Measurements from ENCODE around the gene ERCC5.

The ERCC5 gene

DNA sequence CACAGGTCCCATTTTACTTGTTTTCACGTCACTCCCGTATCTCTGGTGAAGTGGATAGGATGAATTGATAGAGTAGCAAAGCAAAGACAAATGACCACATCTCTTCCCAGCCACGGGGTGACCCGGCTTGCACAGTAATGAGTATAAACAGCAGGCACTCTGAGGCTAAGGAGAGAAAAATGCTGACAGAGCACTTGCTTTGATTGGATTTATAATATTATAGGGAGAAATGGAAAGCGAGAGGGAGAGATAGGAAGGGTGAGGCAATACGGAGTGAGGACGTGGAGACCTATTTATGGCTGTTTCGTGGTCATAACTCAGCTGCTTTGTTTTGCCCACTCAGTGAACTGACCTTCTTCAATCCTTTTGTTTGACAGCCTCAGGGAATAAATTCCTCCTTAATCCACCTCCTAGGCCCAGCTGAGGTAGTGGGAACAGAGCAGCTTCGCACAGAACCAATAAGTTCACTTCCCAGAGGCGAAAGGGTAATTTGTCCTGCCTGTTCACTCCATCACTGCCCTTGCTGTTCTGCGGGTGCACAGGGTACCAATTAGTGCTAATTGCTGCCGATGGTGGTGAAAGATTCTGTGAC, 68.6 kb downstream of the ERCC5 start:
- Histone ChIP-seq H2BK12ac (ENCODE audit: low read length) (no peak overlapping the region), H3K9ac (ENCODE audit: low read length) (no peak overlapping the region), H3K4me2 (ENCODE audit: low read length) (no peak overlapping the region), H3K27ac (ENCODE audit: low read depth, low read length) (no peak overlapping the region), H3K18ac (ENCODE audit: low read length) (no peak overlapping the region), H2BK5ac (ENCODE audit: low read depth, low read length, poor library complexity) (no peak overlapping the region), H3K14ac (ENCODE audit: low read length) (no peak overlapping the region), H3K4ac (ENCODE audit: low read depth, low read length) (no peak overlapping the region), H4K91ac (ENCODE audit: low read depth, low read length) (no peak overlapping the region), H3K36me3 (ENCODE audit: control insufficient read depth in 1 of 2, insufficient read depth in 2 of 2, low read length in 2 of 2) (no peaks in the 10 kb centered on the region), H3K4me3 (ENCODE audit: low read depth, low read length) (no peak overlapping the region), H2AK5ac (ENCODE audit: low read length) (no peak overlapping the region), H4K8ac (ENCODE audit: low read depth, low read length) (no peak overlapping the region), H3K79me1 (ENCODE audit: low read length) (peaks cover 5% of the 10 kb centered on the region), H2AFZ (ENCODE audit: insufficient read depth, low read length, poor library complexity) (no peak overlapping the region), H3K79me2 (ENCODE audit: control insufficient read depth, insufficient read depth, low read length, poor library complexity) (no peaks in the 10 kb centered on the region), H2BK120ac (ENCODE audit: insufficient read depth, low read length, poor library complexity) (no peak overlapping the region), H3K4me1 (ENCODE audit: control insufficient read depth in 1 of 2, insufficient read depth in 2 of 2, low read length in 2 of 2) (peaks cover 3 to 7% of the 10 kb centered on the region in 2 experiments), H3K27me3 (ENCODE audit: insufficient read depth, low read length) (no peaks in the 10 kb centered on the region), H3K23ac (ENCODE audit: low read length) (no peak overlapping the region), H3K9me3 (ENCODE audit: insufficient read depth, low read depth, low read length) (no peaks in the 10 kb centered on the region), H4K12ac (ENCODE audit: low read depth, low read length) (no peak overlapping the region)
- no peak for DNase-seq
- WGBS (ENCODE audit: extremely low coverage, insufficient coverage, insufficient read length), result no CpG with 5 or more reads among the region's 12 CpGs

DNA sequence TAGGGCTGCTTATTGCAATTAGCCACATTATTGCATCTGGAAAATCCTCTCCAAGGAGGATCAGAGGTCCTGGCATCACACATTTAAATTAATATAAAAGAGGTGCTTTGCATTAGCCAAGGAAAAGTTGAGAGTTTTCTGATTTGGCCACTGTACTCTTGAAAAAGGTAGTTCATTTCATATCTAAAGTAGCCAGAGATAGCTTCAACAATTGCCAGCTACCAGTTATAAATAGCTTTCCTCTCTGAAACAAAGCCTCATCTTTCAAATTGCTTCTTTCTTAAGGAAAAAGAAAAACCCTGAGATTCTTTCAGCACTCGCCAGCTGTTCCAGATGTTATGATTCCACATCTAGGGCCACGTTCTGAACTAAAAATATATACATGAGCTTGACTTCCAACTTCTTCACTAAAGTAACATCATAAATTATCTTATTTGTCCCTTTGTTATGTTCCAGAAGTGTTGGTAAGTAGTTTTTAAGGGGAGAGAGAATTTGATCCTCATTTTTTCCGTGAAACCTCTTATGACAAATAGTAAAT, 69.6 kb downstream of the ERCC5 start:
- peaks cover 5% of the 10 kb centered on the region for H3K79me1 ChIP-seq (ENCODE audit: low read length)
- peaks cover 3 to 7% of the 10 kb centered on the region in 2 experiments for H3K4me1 ChIP-seq (ENCODE audit: control insufficient read depth in 1 of 2, insufficient read depth in 2 of 2, low read length in 2 of 2)
- H3K23ac ChIP-seq (ENCODE audit: low read length), result no peak overlapping the region
- no peaks in the 10 kb centered on the region for H3K79me2 ChIP-seq (ENCODE audit: control insufficient read depth, insufficient read depth, low read length, poor library complexity)
- DNase-seq, result no peak
- no peaks in the 10 kb centered on the region for H3K27me3 ChIP-seq (ENCODE audit: insufficient read depth, low read length)
- H2BK5ac ChIP-seq (ENCODE audit: low read depth, low read length, poor library complexity), result no peak overlapping the region
- no peak overlapping the region for H3K9ac ChIP-seq (ENCODE audit: low read length)
- no peak overlapping the region for H3K14ac ChIP-seq (ENCODE audit: low read length)
- no peak overlapping the region for H3K18ac ChIP-seq (ENCODE audit: low read length)
- no peak overlapping the region for H3K4me3 ChIP-seq (ENCODE audit: low read depth, low read length)
- H3K27ac ChIP-seq (ENCODE audit: low read depth, low read length), result no peak overlapping the region
- no peak overlapping the region for H4K8ac ChIP-seq (ENCODE audit: low read depth, low read length)
- H2BK12ac ChIP-seq (ENCODE audit: low read length), result no peak overlapping the region
- no peak overlapping the region for H3K4me2 ChIP-seq (ENCODE audit: low read length)
- H3K4ac ChIP-seq (ENCODE audit: low read depth, low read length), result no peak overlapping the region
- no peaks in the 10 kb centered on the region for H3K36me3 ChIP-seq (ENCODE audit: control insufficient read depth in 1 of 2, insufficient read depth in 2 of 2, low read length in 2 of 2)
- WGBS (ENCODE audit: extremely low coverage, insufficient coverage, insufficient read length), result no CpG with 5 or more reads among the region's 3 CpGs
- H2AFZ ChIP-seq (ENCODE audit: insufficient read depth, low read length, poor library complexity), result no peak overlapping the region
- H4K12ac ChIP-seq (ENCODE audit: low read depth, low read length), result no peak overlapping the region
- no peaks in the 10 kb centered on the region for H3K9me3 ChIP-seq (ENCODE audit: insufficient read depth, low read depth, low read length)
- H2AK5ac ChIP-seq (ENCODE audit: low read length), result no peak overlapping the region
- H4K91ac ChIP-seq (ENCODE audit: low read depth, low read length), result no peak overlapping the region
- H2BK120ac ChIP-seq (ENCODE audit: insufficient read depth, low read length, poor library complexity), result no peak overlapping the region

DNA sequence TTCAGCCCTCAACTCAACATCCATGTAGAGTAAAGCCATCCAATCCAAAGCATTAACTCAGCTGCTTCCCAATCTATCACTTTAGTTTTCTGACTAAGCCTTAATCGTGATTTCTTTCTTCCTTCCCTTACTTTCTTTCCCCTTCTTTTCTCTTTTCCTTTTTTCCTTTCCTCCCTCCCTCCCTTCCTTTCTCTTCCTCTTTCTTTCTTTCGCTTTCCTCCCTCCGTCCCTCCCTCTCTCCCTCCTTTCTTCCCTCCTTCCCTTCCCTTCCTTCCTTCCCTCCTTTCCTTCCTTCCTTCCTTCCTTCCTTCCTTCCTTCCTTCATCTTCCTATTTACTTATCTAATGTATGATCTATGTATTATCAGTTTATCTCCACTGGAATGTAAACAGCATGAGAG, 71.2 kb downstream of the ERCC5 start:
- no peak for DNase-seq
- no peak overlapping the region for H3K14ac ChIP-seq (ENCODE audit: low read length)
- no peaks in the 10 kb centered on the region for H3K27me3 ChIP-seq (ENCODE audit: insufficient read depth, low read length)
- H4K91ac ChIP-seq (ENCODE audit: low read depth, low read length), result no peak overlapping the region
- H3K9ac ChIP-seq (ENCODE audit: low read length), result no peak overlapping the region
- no peak overlapping the region for H2AK5ac ChIP-seq (ENCODE audit: low read length)
- H2BK5ac ChIP-seq (ENCODE audit: low read depth, low read length, poor library complexity), result no peak overlapping the region
- H4K8ac ChIP-seq (ENCODE audit: low read depth, low read length), result no peak overlapping the region
- H2AFZ ChIP-seq (ENCODE audit: insufficient read depth, low read length, poor library complexity), result no peak overlapping the region
- H2BK120ac ChIP-seq (ENCODE audit: insufficient read depth, low read length, poor library complexity), result no peak overlapping the region
- no peak overlapping the region for H3K4ac ChIP-seq (ENCODE audit: low read depth, low read length)
- no peak overlapping the region for H4K12ac ChIP-seq (ENCODE audit: low read depth, low read length)
- H3K4me3 ChIP-seq (ENCODE audit: low read depth, low read length), result no peak overlapping the region
- H3K23ac ChIP-seq (ENCODE audit: low read length), result no peak overlapping the region
- no peak overlapping the region for H3K27ac ChIP-seq (ENCODE audit: low read depth, low read length)
- no peak overlapping the region for H3K4me2 ChIP-seq (ENCODE audit: low read length)
- no CpG with 5 or more reads among the region's 3 CpGs for WGBS (ENCODE audit: extremely low coverage, insufficient coverage, insufficient read length)
- no peaks in the 10 kb centered on the region for H3K9me3 ChIP-seq (ENCODE audit: insufficient read depth, low read depth, low read length)
- peaks cover 3 to 7% of the 10 kb centered on the region in 2 experiments for H3K4me1 ChIP-seq (ENCODE audit: control insufficient read depth in 1 of 2, insufficient read depth in 2 of 2, low read length in 2 of 2)
- no peak overlapping the region for H3K18ac ChIP-seq (ENCODE audit: low read length)
- H2BK12ac ChIP-seq (ENCODE audit: low read length), result no peak overlapping the region
- peaks cover 2% of the 10 kb centered on the region for H3K79me1 ChIP-seq (ENCODE audit: low read length)
- no peaks in the 10 kb centered on the region for H3K36me3 ChIP-seq (ENCODE audit: control insufficient read depth in 1 of 2, insufficient read depth in 2 of 2, low read length in 2 of 2)
- H3K79me2 ChIP-seq (ENCODE audit: control insufficient read depth, insufficient read depth, low read length, poor library complexity), result no peaks in the 10 kb centered on the region

GRCh38 chr13:102922184-102922583, 76.4 kb downstream of the ERCC5 start:
- no peak overlapping the region for H3K18ac ChIP-seq (ENCODE audit: low read length)
- H3K4me2 ChIP-seq (ENCODE audit: low read length), result no peak overlapping the region
- no peak overlapping the region for H3K4ac ChIP-seq (ENCODE audit: low read depth, low read length)
- no peak for DNase-seq
- no peaks in the 10 kb centered on the region for H3K4me1 ChIP-seq (ENCODE audit: control insufficient read depth in 1 of 2, insufficient read depth in 2 of 2, low read length in 2 of 2)
- H3K79me1 ChIP-seq (ENCODE audit: low read length), result no peaks in the 10 kb centered on the region
- no peaks in the 10 kb centered on the region for H3K79me2 ChIP-seq (ENCODE audit: control insufficient read depth, insufficient read depth, low read length, poor library complexity)
- H3K27ac ChIP-seq (ENCODE audit: low read depth, low read length), result no peak overlapping the region
- no peaks in the 10 kb centered on the region for H3K9me3 ChIP-seq (ENCODE audit: insufficient read depth, low read depth, low read length)
- no peak overlapping the region for H4K91ac ChIP-seq (ENCODE audit: low read depth, low read length)
- H2AFZ ChIP-seq (ENCODE audit: insufficient read depth, low read length, poor library complexity), result no peak overlapping the region
- no peak overlapping the region for H3K9ac ChIP-seq (ENCODE audit: low read length)
- H2BK12ac ChIP-seq (ENCODE audit: low read length), result no peak overlapping the region
- no peak overlapping the region for H2BK120ac ChIP-seq (ENCODE audit: insufficient read depth, low read length, poor library complexity)
- no peak overlapping the region for H2AK5ac ChIP-seq (ENCODE audit: low read length)
- no peak overlapping the region for H4K8ac ChIP-seq (ENCODE audit: low read depth, low read length)
- H3K4me3 ChIP-seq (ENCODE audit: low read depth, low read length), result no peak overlapping the region
- H3K14ac ChIP-seq (ENCODE audit: low read length), result no peak overlapping the region
- H4K12ac ChIP-seq (ENCODE audit: low read depth, low read length), result no peak overlapping the region
- no peak overlapping the region for H2BK5ac ChIP-seq (ENCODE audit: low read depth, low read length, poor library complexity)
- no peak overlapping the region for H3K23ac ChIP-seq (ENCODE audit: low read length)
- no peaks in the 10 kb centered on the region for H3K36me3 ChIP-seq (ENCODE audit: control insufficient read depth in 1 of 2, insufficient read depth in 2 of 2, low read length in 2 of 2)
- WGBS (ENCODE audit: extremely low coverage, insufficient coverage, insufficient read length), result no CpG with 5 or more reads among the region's 5 CpGs
- H3K27me3 ChIP-seq (ENCODE audit: insufficient read depth, low read length), result no peaks in the 10 kb centered on the region

Data from trophoblast cell (in vitro differentiated cells and primary cell).